Activated T-helper 9 cell treated with anti-CD3 and anti-CD28 coated beads, Interleukin-2, amount 50 U/mL, for 16 hours (primary cell): ENCODE results near the gene NDUFB11.
A peak's percentile ranks its signal among the peaks of the same experiment; 100 is the strongest.
"Not testable (repeated sequence)": the region's sequence is repeated elsewhere in the genome, so short reads cannot be mapped to it uniquely, and the experiment has no call there.

Source experiments
- DNase-seq: peaks from one replicate; pipeline ENCODE4 v3.0.0-alpha.2; 2020; ENCODE audit warnings: low read depth

NDUFB11 gene

GRCh38 chrX:47146121-47146935 lies 1.8 kb upstream of the NDUFB11 start:
- DNase-seq, result no peak

DNA sequence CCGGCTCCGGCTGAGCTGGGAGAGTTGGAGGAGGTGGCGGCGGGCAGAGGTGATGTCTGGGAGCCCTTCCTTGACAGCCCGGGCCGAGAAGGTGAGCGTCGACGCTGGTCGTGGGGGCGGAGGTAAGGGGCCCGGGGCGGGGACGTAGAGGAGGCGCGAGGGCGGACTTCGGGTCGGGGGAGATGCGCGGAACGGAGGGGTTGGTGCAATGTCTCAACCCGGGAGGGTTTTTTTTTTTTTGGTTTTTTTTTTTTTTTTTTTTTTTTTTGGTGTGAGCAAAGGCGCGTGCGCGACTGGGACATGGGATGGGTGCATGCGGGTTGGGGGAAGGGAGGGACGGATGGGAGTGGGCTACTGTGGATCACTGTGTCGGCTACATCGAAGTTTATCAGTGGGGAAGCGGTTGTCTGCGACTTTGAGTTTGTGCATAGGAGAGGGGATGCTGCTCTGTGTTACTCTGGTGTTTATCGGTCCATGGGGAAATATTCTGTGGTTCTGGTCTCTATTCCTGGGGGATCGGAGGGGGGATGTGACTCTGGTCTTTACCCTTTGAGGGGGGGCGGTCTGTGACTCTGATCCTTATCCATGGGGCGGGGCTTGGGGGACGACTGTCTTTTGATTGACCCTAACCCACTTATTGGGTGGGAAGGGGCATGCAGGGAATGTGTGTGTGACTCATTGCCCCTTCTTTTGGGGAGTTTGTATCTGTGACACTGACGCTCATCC lies 1.1 kb upstream of the NDUFB11 start:
- DNase-seq, result no peak

GRCh38 chrX:47143894-47144625 lies 442 bp downstream of the NDUFB11 start:
- no peak for DNase-seq

DNA sequence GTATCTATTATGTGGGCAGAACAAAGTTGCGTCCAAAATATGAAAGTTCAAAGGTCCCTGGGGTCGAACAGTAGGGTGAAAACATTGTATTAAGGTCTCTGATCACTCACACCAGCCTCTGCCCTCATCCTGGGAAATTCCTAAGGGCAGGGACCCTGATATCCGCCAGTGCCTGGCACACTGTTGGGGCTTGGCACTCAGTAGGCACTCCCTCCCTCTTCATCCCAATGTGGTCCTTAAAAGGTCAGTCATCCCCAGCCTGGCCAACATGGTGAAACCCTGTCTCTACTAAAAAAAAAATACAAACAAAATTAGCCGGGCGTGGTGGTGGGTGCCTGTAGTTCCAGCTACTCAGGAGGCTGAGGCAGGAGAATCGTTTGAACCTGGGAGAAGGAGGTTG lies 6.3 kb downstream of the NDUFB11 start:
- no peak for DNase-seq

- not testable (repeated sequence) for DNase-seq
Observed at GRCh38 chrX:47135650-47136049, 8.9 kb downstream of the NDUFB11 start.

- DNase-seq, result no peak
Observed at GRCh38 chrX:47133493-47133892, 11.0 kb downstream of the NDUFB11 start.

DNA sequence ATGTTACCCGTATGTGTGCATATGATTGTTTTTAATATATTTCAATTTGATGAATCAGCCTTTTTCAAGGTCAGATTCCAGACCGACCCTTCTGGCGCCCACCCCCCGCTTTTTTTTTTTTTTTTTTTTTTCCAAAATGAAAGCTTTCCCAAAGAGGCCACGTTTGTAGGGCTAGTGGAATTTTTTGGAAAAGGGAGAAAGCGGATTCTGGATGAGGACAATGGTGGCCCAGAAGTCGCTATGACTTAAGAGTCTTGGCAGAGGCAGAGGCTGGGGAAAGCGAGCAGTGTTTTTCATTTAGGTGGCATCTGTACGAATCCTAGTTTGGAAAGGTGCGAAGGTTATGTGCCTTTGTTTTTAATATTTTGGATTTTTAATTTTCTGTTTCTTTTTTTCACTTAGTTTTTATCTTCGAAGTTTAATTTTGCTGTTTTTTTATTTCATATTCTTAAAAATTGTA lies 14.6 kb downstream of the NDUFB11 start:
- no peak for DNase-seq

DNA sequence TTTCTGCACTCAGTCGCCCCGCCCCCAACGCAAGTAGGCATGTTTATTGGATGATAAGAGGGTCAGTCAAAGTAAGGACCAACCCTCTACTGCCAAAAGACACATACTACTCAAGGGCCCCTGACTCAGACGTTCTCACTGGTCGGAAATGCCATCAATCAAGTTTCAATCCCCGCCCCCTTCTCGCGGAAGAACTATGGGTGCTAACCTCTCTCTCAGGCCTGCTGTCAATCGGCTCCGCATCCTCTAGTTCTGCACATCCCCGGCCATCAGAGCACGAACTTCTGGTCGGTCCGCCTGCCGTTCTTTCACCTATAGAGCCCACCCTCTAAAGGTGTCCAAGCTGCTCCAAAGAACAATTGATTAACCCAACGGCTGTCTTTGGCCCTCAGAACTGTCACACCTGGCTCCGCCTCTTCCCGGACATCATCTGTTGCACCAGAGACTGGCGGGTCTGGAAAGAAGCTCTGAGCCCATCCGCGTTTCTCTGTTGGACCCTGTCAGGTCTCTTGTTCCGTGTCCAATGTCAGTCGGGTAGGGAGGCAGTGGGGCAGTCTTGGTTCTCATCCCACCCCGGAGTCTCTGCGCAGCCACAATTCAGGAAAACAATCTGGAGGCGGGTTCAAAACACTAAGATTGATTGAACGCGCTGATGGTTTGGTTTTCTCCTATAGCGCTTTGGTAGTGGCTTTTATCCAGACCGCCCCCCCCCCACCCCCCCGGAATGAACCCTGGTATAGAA lies 15.2 kb downstream of the NDUFB11 start:
- DNase-seq, result peak; percentile 75

DNA sequence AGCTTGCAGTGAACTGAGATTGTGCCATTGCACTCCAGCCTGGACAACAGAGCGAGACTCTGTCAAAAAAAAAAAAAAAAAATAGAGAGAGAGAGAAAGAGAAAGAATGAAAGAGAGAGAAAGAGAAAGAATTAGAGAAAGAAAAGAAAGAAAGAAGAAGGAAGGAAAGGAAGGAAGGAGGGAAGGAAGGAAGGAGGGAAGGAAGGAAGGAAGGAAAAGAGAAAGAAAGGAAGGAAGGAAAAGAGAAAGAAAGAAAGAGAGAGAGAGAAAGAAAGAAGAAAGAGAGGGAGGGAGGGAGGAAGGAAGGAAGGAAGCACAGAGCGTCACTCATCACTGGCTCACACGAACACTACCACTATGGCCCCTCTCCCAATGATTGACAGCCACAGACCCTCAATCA lies 20.0 kb downstream of the NDUFB11 start:
- DNase-seq, result not testable (repeated sequence)

GRCh38 chrX:47116551-47117110 lies 27.9 kb downstream of the NDUFB11 start:
- DNase-seq, result not testable (repeated sequence)

DNA sequence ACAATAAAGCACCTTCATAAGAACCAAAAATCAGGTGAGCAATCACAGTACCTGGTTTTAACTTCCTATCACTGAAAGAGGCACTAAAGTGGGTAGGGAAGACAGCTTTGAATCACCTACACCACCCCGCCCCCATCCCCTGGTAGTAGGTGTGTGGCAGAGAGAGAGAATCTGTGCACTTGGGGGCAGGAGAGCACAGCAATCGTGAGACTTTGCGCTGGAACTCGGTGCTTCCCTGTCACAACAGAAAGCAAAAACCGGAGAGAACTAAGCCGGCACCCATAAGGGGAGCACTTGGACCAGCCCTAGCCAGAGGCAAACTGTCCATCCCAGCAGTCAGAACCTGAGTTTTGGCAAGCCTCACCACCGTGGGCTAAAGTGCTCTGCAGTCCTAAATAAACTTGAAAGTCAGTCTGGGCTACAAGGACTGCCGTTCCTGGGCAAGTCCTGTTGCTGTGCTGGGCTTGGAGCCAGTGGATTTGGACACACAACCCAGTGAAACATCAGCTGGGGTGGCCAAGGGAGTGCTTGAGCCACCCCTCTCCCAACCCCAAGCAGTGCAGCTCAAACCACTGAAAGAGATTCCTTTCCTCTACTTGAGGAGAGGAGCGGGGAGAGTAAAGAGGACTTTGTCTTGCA lies 32.1 kb downstream of the NDUFB11 start:
- no peak for DNase-seq

GRCh38 chrX:47110936-47111615 lies 33.4 kb downstream of the NDUFB11 start:
- not testable (repeated sequence) for DNase-seq

DNA sequence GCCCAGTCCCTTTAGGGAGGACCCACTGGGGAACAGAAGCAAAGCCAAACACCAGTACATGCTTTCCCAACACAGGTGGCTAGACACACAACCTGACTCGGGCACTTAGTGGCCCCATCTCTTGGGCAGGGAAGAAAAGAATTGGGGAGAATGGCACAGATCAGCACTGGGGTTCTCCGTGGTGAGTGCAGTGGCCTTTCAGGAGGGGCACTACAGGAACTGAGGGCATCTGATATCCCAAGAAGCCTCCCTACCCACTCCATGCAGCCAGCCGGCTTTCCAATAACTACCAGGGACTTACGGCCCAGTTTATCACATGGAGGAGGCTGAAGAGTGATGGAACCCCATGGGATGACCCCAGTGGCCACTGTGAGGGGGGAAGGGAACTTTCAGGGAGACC lies 43.3 kb downstream of the NDUFB11 start:
- DNase-seq, result no peak

DNA sequence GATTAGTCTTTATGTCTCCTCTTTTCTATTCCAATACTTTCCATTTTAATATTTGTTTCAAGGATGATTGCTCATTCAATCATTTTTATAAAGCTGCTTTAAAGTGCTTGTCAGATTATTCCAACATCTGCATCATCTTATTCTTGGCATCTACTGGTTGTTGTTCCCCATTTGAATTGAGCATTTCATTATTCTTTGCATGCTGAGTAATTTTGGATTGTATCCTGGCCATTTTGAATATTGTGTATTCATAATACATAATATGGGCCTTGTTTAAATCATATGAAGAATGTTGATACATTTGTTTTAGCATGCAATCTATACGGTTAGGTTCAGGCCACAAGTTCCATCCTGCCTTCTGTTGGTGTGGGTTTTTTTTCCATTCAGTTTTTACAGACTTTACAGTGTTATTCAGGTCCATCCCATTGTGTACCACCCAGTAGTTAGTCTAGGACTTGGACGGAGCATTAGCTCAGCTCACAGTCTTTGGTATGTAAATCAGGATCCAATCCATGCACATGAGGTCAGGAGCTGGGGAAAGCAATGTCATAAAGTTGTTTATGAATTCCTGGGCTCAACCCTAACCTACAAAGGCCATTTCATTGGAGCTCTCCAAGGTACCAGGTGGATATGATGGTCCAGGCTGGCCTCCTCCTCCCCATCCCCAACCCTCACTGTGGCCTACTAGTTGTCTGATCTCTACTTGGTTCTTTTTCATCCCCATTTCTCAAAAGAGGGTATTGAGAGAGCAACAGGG lies 46.0 kb downstream of the NDUFB11 start:
- no peak for DNase-seq

GRCh38 chrX:47097018-47097417 lies 47.5 kb downstream of the NDUFB11 start:
- DNase-seq, result no peak

DNA sequence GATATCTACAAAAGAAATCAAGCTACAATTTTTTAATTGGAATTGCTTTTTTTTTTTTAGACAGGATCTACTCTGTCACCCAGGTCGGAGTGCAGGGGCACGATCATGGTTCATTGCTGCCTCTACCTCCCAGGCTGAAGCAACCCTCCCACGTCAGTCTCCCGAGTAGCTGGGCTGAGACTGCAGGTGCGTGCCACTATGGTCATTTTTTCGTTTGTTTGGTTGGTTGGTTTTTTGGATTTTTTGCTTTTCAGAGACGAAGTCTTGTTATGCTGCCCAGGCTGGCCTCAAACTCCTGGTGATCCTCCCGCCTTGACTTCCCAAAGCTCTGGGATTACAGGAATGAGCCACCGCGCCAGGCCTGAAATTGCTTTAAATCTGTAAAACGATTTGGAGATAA lies 50.6 kb downstream of the NDUFB11 start:
- DNase-seq, result no peak

DNA sequence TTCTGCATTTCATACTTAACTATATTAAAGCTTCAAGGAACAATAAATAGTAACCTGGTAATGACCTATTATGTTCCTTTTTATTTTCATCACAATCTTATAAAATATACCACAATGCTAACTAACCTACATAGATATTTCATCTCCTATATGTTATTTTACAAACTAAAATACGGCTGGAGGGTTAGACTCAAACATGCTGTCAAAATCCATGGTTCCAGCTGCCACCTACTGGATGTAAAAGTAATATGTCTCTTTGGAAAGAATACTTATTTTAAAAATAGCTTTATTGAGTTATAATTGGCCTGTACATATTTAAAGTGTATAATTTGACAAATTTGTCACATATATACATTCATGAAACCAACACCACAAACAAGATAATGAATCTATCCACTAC lies 51.3 kb downstream of the NDUFB11 start:
- DNase-seq, result no peak
